Esophagus (tissue), 2 donors: ENCODE measurements around the gene LDB1. TPM values are rescaled to one million over a fixed set of nuclear protein-coding genes. Genes with fewer than 3 reads are reported as not detected.

Experiments used
- H3K27ac ChIP-seq, 2 donors: one replicate each; pipeline ENCODE4 v1.5.1; 2013; ENCODE audit warnings: low read depth in 2 of 2, mild to moderate bottlenecking in 2 of 2, inconsistent platforms in 1 of 2, low read length in 1 of 2, moderate library complexity in 1 of 2
- H3K27me3 ChIP-seq, 2 donors: one replicate each; pipeline ENCODE4 v1.6.1; 2013; ENCODE audit warnings: low read length in 2 of 2, control low read depth in 1 of 2, mild to moderate bottlenecking in 1 of 2; ENCODE audit not compliant: insufficient read depth in 2 of 2, control insufficient read depth in 1 of 2
- H3K36me3 ChIP-seq, 2 donors: one replicate each; pipeline ENCODE4 v1.6.1; 2013; ENCODE audit warnings: low read length in 1 of 2; ENCODE audit not compliant: control insufficient read depth in 2 of 2, insufficient read depth in 2 of 2
- H3K4me1 ChIP-seq, 2 donors: one replicate each; pipeline ENCODE4 v1.6.1; 2013; ENCODE audit warnings: low read length in 1 of 2; ENCODE audit not compliant: control insufficient read depth in 2 of 2, insufficient read depth in 2 of 2
- H3K4me3 ChIP-seq, 2 donors: one replicate each; pipeline ENCODE4 v1.5.1; 2013; ENCODE audit warnings: low read length in 2 of 2, mild to moderate bottlenecking in 2 of 2, low read depth in 1 of 2, moderate library complexity in 1 of 2
- H3K9me3 ChIP-seq, 2 donors: one replicate each; pipeline ENCODE4 v1.6.1; 2013; ENCODE audit warnings: mild to moderate bottlenecking in 2 of 2, low read depth in 1 of 2, low read length in 1 of 2, moderate library complexity in 1 of 2; ENCODE audit not compliant: control insufficient read depth in 2 of 2, insufficient read depth in 1 of 2
- WGBS, 2 donors: extraction: QIAGEN DNeasy Blood & Tissue Kit; methylation state at CpG; one replicate each; pipeline ENCODE4 v1.1.7; 2013; 5-methylcytosine and 5-hydroxymethylcytosine counted together
- polyA plus RNA-seq, 2 donors: library from polyadenylated mRNA; stranded (reverse); fragments of 200-250 nt; gene quantifications; one replicate each; pipeline ENCODE4 v1.2.3, GENCODE V29; 2013
- donor health status: healthy with polysubstance abuse.
- donor health status: Bipolar disorder and iron deficiency.

Gene LDB1
- polyA plus RNA-seq, 2 donors: 29.8 to 36.5 TPM

GRCh38 chr10:102067091-102067916, 52.9 kb downstream of the LDB1 start:
- H3K27ac ChIP-seq: no peak overlapping the region
- no peaks in the 10 kb centered on the region for H3K9me3 ChIP-seq
- H3K36me3 ChIP-seq: peaks cover 2 to 11% of the 10 kb centered on the region in 2 donors
- H3K27me3 ChIP-seq: no peaks in the 10 kb centered on the region
- peak overlapping the region in 1 of 2 donors; percentile 86 for H3K4me3 ChIP-seq
- peaks cover 14 to 20% of the 10 kb centered on the region in 2 donors for H3K4me1 ChIP-seq
- 80 to 89% methylated on average over 18 of the region's 18 CpGs for WGBS, 2 donors

GRCh38 chr10:102066399-102067088, 53.6 kb downstream of the LDB1 start:
- 71 to 73% methylated on average over 16 of the region's 16 CpGs for WGBS, 2 donors
- Histone ChIP-seq H3K4me3 (peak overlapping the region; percentile 86 to 91), H3K9me3 (no peaks in the 10 kb centered on the region), H3K27me3 (no peaks in the 10 kb centered on the region), H3K27ac (peak overlapping the region in 1 of 2 donors; percentile 5), H3K4me1 (peaks cover 14 to 20% of the 10 kb centered on the region in 2 donors), H3K36me3 (peaks cover 2 to 11% of the 10 kb centered on the region in 2 donors)

- peaks cover 2 to 11% of the 10 kb centered on the region in 2 donors for H3K36me3 ChIP-seq
- no peaks in the 10 kb centered on the region for H3K27me3 ChIP-seq
- 6 to 7% methylated on average over 56 to 63 of the region's 63 CpGs for WGBS, 2 donors
Observed at GRCh38 chr10:102065561-102066398, 54.4 kb downstream of the LDB1 start.

GRCh38 chr10:102064868-102065560, 55.2 kb downstream of the LDB1 start, which contains the start of gene HPS6:
Gene HPS6 (plus strand): TSS chr10:102065349. CDS start chr10:102065475, 126 bp downstream.
- H3K4me3 ChIP-seq: peak within 1 kb of the TSS; percentile 86 to 91
- no peaks in the 10 kb centered on the region for H3K27me3 ChIP-seq
- peaks cover 14 to 20% of the 10 kb centered on the region in 2 donors for H3K4me1 ChIP-seq
- no peaks in the 10 kb centered on the region for H3K9me3 ChIP-seq
- peak within 1 kb of the TSS; percentile 89 to 96 for H3K27ac ChIP-seq
- peaks cover 2 to 7% of the 10 kb centered on the region in 2 donors for H3K36me3 ChIP-seq
- WGBS, 2 donors: 1% methylated on average over 51 to 61 of the region's 61 CpGs

More at GRCh38 chr10:102065561-102066398, 54.4 kb downstream of the LDB1 start:
- H3K4me3 ChIP-seq: peak overlapping the region; percentile 86 to 91
- H3K27ac ChIP-seq: peak overlapping the region; percentile 89 to 96
- H3K9me3 ChIP-seq: no peaks in the 10 kb centered on the region
- H3K4me1 ChIP-seq: peaks cover 14 to 20% of the 10 kb centered on the region in 2 donors

- peaks cover 2 to 7% of the 10 kb centered on the region in 2 donors for H3K36me3 ChIP-seq
- peak overlapping the region; percentile 80 to 96 for H3K27ac ChIP-seq
Observed at GRCh38 chr10:102064503-102064867, 55.7 kb downstream of the LDB1 start.

GRCh38 chr10:102059987-102060386, 60.2 kb downstream of the LDB1 start:
- Histone ChIP-seq H3K36me3 (no peaks in the 10 kb centered on the region), H3K4me1 (no peaks in the 10 kb centered on the region), H3K4me3 (no peak overlapping the region), H3K27me3 (no peaks in the 10 kb centered on the region), H3K9me3 (no peaks in the 10 kb centered on the region), H3K27ac (no peak overlapping the region)

More at GRCh38 chr10:102064503-102064867, 55.7 kb downstream of the LDB1 start:
- Histone ChIP-seq H3K4me3 (no peak overlapping the region), H3K9me3 (no peaks in the 10 kb centered on the region), H3K27me3 (no peaks in the 10 kb centered on the region), H3K4me1 (peaks cover 14 to 20% of the 10 kb centered on the region in 2 donors)
- 76 to 80% methylated on average over 2 of the region's 2 CpGs for WGBS, 2 donors

Other genes starting within 250 kb of the LDB1 start
- 10 to 100 TPM; 13.1 to 16.3 TPM for gene ARMH3, start 64.2 kb downstream of the LDB1 start, polyA plus RNA-seq
- gene HPS6, start 55.0 kb downstream of the LDB1 start, polyA plus RNA-seq: 10 to 100 TPM in 1 of 2 donors, 1 to 10 TPM in 1; 9.4 to 12.5 TPM
- gene PPRC1, start 12.7 kb upstream of the LDB1 start, polyA plus RNA-seq: 10 to 100 TPM; 23.4 TPM
- gene NOLC1, start 32.0 kb upstream of the LDB1 start, polyA plus RNA-seq: 10 to 100 TPM; 25.4 to 46.5 TPM
- under 1 TPM in 1 of 2 donors, not detected in 1; 0.02 TPM for gene ELOVL3, start 105.9 kb upstream of the LDB1 start, polyA plus RNA-seq
- not detected for gene PITX3, start 121.1 kb upstream of the LDB1 start, polyA plus RNA-seq
- gene GBF1, start 125.2 kb upstream of the LDB1 start, polyA plus RNA-seq: 10 to 100 TPM; 11.4 to 11.7 TPM